Measurements from ENCODE around the gene ARNT2. TPM values are rescaled to one million over a fixed set of nuclear protein-coding genes. Genes with fewer than 3 reads are reported as not detected.

The ARNT2 gene
- total RNA-seq, 2 donors from 2014 or later, result not detected

DNA sequence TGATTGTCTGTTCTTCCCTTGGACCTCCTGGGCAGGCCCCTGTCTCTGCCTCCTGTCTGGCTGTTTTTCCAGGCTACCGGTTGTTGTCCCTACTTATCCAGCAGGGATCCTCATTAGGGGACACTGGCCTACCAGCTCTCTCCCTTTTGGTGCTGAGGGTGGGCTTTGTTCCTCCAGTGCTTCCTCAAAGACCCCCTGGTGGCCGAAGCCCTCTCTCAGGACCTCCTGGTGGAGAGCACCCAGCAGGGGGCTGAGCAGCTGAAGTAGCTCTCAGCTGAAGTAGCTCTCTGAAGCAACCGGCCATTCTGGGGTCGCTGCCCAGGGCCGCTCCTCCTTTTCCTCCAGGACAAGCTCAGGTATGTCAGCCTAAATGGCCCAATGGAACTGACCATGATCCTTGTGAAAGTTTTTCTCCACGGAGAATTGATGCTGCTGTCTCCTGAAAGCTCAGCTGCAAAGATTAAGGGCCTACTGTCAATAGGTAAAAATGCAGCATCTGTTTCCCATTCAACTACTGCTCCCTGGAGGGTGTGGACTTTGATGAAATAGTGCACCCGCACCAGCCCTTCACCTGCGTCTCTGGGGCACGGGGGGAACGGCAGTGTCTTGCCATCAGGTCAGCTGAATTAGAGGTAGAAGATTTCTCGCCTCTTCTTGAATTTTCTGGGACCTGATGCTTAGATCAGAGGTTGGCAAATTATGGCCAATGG, 27.6 kb downstream of the ARNT2 start:
- Mint-ChIP-seq H3K9me3 (no peaks in the 10 kb centered on the region), H3K27ac (no peak overlapping the region)

DNA sequence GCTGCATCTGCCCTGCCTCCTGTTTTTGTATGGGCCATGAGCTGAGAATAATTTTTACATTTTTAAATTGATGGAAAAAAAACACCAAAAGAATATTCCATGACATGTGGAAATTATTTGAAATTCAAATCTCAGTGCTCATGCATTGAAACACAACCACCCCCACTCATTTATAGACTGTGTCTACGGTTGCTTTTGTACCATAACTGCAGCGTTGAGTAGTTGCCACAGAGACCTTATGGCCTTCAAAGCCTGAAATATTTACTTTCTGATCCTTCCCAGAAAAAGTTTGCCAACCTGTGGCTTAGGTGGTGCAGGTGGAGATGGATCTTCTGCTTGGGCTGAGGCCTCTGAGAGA, 28.1 kb downstream of the ARNT2 start:
- no peak for ATAC-seq
- Mint-ChIP-seq H3K9me3 (no peaks in the 10 kb centered on the region), H3K36me3 (no peaks in the 10 kb centered on the region), H3K27ac (no peak overlapping the region)
- DNase-seq (ENCODE audit: low spot score in 2 of 2), result no peak

More for the DNA sequence above, 27.6 kb downstream of the ARNT2 start:
- no peaks in the 10 kb centered on the region for H3K36me3 Mint-ChIP-seq
- ATAC-seq (no peak), DNase-seq (ENCODE audit: low spot score in 2 of 2) (peak in 1 of 2 donors; percentile 42)

DNA sequence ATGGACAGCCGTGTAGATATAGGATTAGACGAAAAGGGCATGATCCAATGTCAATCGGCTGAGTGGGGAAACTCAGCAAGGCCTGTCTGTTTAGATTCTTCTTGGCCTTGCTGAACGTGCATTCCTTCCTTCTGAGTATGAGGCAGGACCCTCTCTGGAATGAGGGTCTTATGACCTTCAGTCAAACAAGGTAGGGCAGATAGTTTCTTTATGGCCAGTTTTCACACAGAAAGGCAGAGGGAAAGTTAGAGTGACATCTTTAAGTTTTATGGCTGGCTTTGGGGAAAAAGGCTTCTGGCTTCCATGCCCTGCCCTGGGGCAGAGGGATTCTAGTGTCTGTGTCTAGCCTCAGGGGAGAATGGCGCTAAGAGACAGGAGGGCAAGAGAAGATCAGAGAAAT, 29.7 kb downstream of the ARNT2 start:
- ATAC-seq, result no peak
- no peak overlapping the region for H3K27ac Mint-ChIP-seq

GRCh38 chr15:80434926-80435720, 30.9 kb downstream of the ARNT2 start:
- no peaks in the 10 kb centered on the region for H3K36me3 Mint-ChIP-seq
- H3K9me3 Mint-ChIP-seq, result no peaks in the 10 kb centered on the region
- no peak overlapping the region for H3K27ac Mint-ChIP-seq
- ATAC-seq (no peak), DNase-seq (ENCODE audit: low spot score in 2 of 2) (peak in 1 of 2 donors; percentile 48)

More for the DNA sequence above, 29.7 kb downstream of the ARNT2 start:
- H3K36me3 Mint-ChIP-seq, result no peaks in the 10 kb centered on the region
- DNase-seq (ENCODE audit: low spot score in 2 of 2), result no peak
- H3K9me3 Mint-ChIP-seq, result no peaks in the 10 kb centered on the region

GRCh38 chr15:80436511-80437307, 32.5 kb downstream of the ARNT2 start:
- H3K27ac Mint-ChIP-seq, result no peak overlapping the region
- no peaks in the 10 kb centered on the region for H3K36me3 Mint-ChIP-seq
- H3K9me3 Mint-ChIP-seq, result no peaks in the 10 kb centered on the region
- ATAC-seq (peak; percentile 71 to 78), DNase-seq (ENCODE audit: low spot score in 2 of 2) (peak in 1 of 2 donors; percentile 37)

DNA sequence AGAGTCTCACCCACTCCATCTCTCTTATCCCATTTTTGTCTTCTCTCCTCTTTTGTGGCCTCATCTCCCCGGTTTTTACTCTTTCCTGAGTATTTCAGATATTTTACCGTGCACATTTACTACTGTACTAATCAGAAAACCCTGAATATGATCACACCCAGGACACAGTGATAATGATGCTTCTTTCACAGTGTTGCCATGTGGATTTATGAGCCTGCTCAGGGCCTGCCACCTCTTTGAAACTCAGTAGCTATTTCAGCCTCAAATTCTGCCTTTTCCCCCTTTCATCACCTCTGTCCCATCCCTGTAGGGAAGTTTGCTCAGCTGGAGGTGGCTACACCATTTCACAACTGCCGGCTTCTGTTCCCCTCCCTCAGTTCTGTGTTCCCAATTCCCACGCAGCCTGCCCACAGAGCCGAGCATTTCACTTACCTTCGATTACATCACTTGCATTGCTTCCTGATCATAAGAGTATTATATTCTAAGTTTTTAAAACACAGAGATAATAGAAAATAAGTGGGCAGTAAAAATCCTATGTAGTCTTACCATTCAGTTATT, 33.2 kb downstream of the ARNT2 start:
- Mint-ChIP-seq H3K9me3 (no peaks in the 10 kb centered on the region), H3K27ac (no peak overlapping the region), H3K36me3 (no peaks in the 10 kb centered on the region)
- no peak for DNase-seq (ENCODE audit: low spot score in 2 of 2)
- no peak for ATAC-seq

DNA sequence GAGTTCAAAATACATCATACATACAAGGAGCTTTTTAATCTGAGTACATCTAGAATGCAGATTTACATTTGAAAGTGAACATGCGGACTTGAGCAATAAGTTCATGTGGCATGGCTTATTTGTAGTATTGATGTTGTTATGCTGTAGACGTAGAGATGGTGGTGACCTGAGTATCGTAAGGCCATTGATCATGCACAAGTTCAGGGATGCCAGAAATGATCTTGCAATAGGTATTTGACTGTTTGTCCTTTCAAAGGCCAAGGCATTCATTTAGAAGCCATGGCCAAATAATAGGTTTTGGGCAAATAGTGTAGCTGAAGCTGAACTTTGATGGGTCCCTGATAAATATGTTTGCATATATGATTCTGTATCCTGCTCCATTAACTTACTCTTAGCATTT, 35.0 kb downstream of the ARNT2 start:
- ATAC-seq (no peak), DNase-seq (ENCODE audit: low spot score in 2 of 2) (no peak)
- H3K36me3 Mint-ChIP-seq, result no peaks in the 10 kb centered on the region
- H3K9me3 Mint-ChIP-seq, result no peaks in the 10 kb centered on the region
- no peak overlapping the region for H3K27ac Mint-ChIP-seq

DNA sequence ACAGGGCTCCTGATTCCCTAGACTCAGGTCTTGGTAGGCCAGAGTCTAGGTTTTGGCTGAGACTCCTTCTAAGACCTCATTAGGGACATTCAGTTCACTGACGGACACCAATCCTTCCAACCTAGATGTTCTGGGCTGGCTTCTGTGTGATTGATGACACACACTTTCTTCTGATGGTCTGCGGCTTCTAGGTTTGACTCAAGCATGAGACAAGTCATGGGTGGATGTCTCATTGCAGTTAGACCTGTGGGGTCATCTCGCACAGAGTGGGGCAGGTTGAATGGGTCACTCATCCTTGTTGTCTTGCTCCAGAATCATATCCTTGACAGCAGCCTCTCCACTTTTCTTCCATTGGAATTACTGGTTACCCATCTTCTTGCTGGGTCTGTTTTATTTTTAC, 35.8 kb downstream of the ARNT2 start:
- Mint-ChIP-seq H3K36me3 (no peaks in the 10 kb centered on the region), H3K27ac (no peak overlapping the region), H3K9me3 (no peaks in the 10 kb centered on the region)
- ATAC-seq, result no peak
- DNase-seq (ENCODE audit: low spot score in 2 of 2), result peak in 1 of 2 donors; percentile 18

GRCh38 chr15:80441041-80441440, 36.9 kb downstream of the ARNT2 start:
- Mint-ChIP-seq H3K36me3 (no peaks in the 10 kb centered on the region), H3K9me3 (no peaks in the 10 kb centered on the region), H3K27ac (no peak overlapping the region)
- DNase-seq (ENCODE audit: low spot score in 2 of 2) (no peak), ATAC-seq (no peak)

- no peaks in the 10 kb centered on the region for H3K9me3 Mint-ChIP-seq
- H3K36me3 Mint-ChIP-seq, result no peaks in the 10 kb centered on the region
- no peak for ATAC-seq
- no peak for DNase-seq (ENCODE audit: low spot score in 2 of 2)
- H3K27ac Mint-ChIP-seq, result no peak overlapping the region
These were observed 37.5 kb downstream of the ARNT2 start for GRCh38 chr15:80441714-80442113.

DNA sequence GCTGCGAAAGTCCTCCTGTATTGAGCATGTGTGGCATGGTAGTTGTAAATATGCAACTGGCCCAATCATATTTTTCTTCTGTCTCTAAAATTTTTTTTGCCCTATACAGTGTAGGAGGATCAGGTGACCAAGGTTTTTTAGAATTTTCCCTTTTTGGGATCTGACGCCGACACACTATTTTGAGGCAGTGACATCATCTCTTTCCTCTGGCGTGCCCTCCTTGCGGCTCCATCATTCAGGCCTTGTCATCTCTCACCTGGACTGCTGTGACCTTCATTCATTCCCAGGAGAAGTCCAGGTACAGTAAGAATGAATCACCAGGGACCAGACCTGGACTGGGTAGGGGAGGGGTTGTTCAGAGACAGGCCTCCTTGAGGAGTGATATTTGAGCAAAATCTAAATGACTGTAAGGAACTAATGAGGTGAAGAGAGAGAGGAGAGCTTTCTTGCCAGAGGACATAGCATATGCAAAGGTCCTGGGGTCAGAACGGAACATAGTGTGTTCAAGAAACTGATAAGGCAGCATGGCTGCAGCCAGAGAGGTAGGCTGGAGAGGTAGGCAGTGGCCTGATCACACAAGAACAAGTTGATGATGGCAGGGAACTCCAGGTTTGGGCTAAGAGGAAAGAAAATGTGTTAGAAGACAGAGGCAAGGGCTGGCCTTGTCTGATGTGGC, 38.7 kb downstream of the ARNT2 start:
- DNase-seq (ENCODE audit: low spot score in 2 of 2) (no peak), ATAC-seq (no peak)
- H3K36me3 Mint-ChIP-seq, result no peaks in the 10 kb centered on the region
- H3K27ac Mint-ChIP-seq, result no peak overlapping the region
- H3K9me3 Mint-ChIP-seq, result no peaks in the 10 kb centered on the region

DNA sequence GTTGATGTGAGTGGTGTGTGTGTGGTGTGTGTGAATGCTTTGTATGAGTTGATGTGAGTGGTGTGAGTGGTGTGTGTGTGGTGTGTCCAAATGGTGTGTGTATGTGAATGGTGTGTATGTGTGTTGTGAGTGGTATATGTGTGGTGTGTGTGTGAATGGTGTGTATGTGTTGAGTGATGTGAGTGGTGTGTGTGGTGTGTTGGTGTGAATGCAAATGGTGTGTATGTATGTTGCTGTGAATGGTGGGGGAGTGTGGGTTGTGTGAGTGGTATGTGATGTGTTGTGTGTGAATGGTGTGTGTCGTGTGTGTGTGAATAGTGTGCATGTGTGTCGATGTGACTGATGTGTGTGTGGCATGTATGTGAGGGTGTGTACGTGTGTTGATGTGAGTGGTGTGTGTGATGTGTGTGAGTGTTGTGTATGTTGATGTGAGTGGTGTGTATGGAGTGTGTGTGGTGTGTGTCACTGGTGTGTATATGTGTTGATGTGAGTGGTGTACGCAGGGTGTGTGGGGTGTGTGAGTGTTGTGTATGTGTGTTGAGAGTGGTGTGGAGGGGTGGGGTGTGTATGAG, 40.6 kb downstream of the ARNT2 start:
- H3K36me3 Mint-ChIP-seq, result no peaks in the 10 kb centered on the region
- DNase-seq (ENCODE audit: low spot score in 2 of 2) (no peak), ATAC-seq (no peak)
- no peaks in the 10 kb centered on the region for H3K9me3 Mint-ChIP-seq
- no peak overlapping the region for H3K27ac Mint-ChIP-seq

DNA sequence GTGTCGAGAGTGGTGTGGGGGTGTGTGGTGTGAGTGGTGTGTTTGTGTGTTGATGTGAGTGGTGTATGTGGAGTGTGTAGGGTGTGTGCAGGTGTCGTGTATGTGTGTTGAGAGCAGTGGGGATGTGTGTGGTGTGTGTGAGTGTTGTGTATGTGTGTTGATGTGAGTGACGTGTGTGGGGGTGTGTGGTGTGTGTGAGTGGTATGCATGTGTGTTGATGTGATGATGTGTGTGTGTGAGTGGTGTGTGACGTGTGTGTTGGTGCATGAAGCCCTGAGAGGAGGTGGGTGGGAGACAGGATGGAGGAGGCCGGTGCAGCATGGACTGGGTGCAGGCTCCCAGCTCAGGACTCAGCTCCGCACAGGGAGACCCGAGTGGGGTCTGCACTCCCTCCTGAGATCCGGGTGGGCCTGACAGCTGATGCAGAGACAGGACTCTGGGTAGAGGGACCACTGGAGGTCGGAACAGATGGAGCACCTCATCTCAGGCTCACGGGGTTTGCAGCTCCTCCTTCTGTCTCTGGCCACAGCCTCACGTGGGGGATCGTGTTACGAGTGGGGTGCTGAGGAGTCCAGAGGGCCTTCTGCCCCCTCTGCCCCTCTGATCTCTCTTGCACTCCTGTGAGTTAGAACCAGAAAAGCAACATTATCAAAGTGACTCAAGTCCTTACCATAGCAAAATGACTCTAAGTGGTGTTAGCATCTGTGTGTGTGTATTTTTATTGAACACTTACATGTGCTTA, 41.3 kb downstream of the ARNT2 start:
- DNase-seq (ENCODE audit: low spot score in 2 of 2) (no peak), ATAC-seq (no peak)
- no peaks in the 10 kb centered on the region for H3K9me3 Mint-ChIP-seq
- H3K36me3 Mint-ChIP-seq, result no peaks in the 10 kb centered on the region
- no peak overlapping the region for H3K27ac Mint-ChIP-seq

- H3K9me3 Mint-ChIP-seq, result no peaks in the 10 kb centered on the region
- ATAC-seq (no peak), DNase-seq (ENCODE audit: low spot score in 2 of 2) (no peak)
- H3K36me3 Mint-ChIP-seq, result no peaks in the 10 kb centered on the region
- no peak overlapping the region for H3K27ac Mint-ChIP-seq
These were observed 42.9 kb downstream of the ARNT2 start for GRCh38 chr15:80447077-80447476.

DNA sequence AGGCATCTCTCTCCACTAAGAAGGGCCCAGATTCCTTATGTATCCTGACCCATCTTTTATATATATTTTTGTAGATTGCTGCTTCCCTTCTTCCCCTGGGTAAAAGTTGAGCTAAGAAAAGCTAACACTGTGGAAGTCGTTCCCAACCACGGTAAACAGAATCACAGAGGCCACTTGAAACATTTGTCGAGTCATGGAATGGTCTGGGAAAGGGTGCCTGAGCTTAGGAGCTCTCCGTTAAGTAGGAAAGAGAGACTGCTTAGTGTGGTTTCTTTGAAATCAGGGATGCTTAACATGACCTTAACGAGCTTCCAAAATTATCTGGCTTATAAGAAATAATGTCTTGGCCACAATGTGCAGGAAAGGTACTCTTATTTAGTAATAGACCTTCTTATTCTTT, 45.6 kb downstream of the ARNT2 start:
- Mint-ChIP-seq H3K9me3 (no peaks in the 10 kb centered on the region), H3K36me3 (no peaks in the 10 kb centered on the region)
- no peak for ATAC-seq

More for the DNA sequence above, 45.6 kb downstream of the ARNT2 start:
- no peak overlapping the region for H3K27ac Mint-ChIP-seq
- no peak for DNase-seq (ENCODE audit: low spot score in 2 of 2)
